Kidney (tissue), 14 donors: ENCODE measurements around the gene ZC3H10. TPM values are rescaled to one million over a fixed set of nuclear protein-coding genes. Genes with fewer than 3 reads are reported as not detected.

ENCODE experiments used
- DNase-seq, 5 donors: peaks; one replicate each; pipeline ENCODE4 v3.0.0-alpha.2; 2013 to 2020
- FAIRE-seq: peaks from 2 replicates; lab custom pipeline; 2012; peaks lifted over from hg19 to GRCh38; lab: Jason Lieb, UNC
- H3K27ac ChIP-seq, 2 donors: one replicate each; pipeline ENCODE4 v1.7.0; 2013; ENCODE audit warnings: low read depth in 2 of 2, low read length in 2 of 2, inconsistent platforms in 1 of 2
- H3K27me3 ChIP-seq: one replicate; pipeline ENCODE4 v1.7.1; 2013; ENCODE audit warnings: low read length, inconsistent platforms; ENCODE audit not compliant: control insufficient read depth, insufficient read depth
- H3K36me3 ChIP-seq, 3 donors: one replicate each; pipeline versions ENCODE4 v1.7.0 to v1.7.1; 2013; ENCODE audit warnings: low read length in 3 of 3, control low read depth in 1 of 3, inconsistent platforms in 1 of 3; ENCODE audit not compliant: insufficient read depth in 3 of 3, control insufficient read depth in 2 of 3
- H3K4me1 ChIP-seq, 3 donors: one replicate each; pipeline versions ENCODE4 v1.7.0 to v1.7.1; 2013; ENCODE audit warnings: low read length in 3 of 3, inconsistent platforms in 1 of 3, low read depth in 1 of 3; ENCODE audit not compliant: control insufficient read depth in 2 of 3, insufficient read depth in 2 of 3
- H3K4me3 ChIP-seq, 3 donors: one replicate each; pipeline versions ENCODE4 v1.7.0 to v1.8.1; 2013; ENCODE audit warnings: low read length in 3 of 3, control low read depth in 1 of 3, inconsistent platforms in 1 of 3
- H3K9ac ChIP-seq, 3 donors: one replicate each; pipeline versions ENCODE4 v1.7.0 to v1.7.1; 2013; ENCODE audit warnings: low read length in 3 of 3, control low read depth in 1 of 3, inconsistent platforms in 1 of 3
- H3K9me3 ChIP-seq, 3 donors: one replicate each; pipeline versions ENCODE4 v1.7.0 to v1.7.1; 2013; ENCODE audit warnings: low read length in 3 of 3, control low read depth in 1 of 3, inconsistent platforms in 1 of 3; ENCODE audit not compliant: control insufficient read depth in 2 of 3, insufficient read depth in 1 of 3
- intact Hi-C: fragments of 100-400 bp; cut with DNase I; formaldehyde crosslinking; loops from one replicate; pipeline ENCODE4 v1.11.1; 2022
- polyA plus RNA-seq: library from polyadenylated mRNA; stranded (reverse); fragments of 350-450 nt; fragmentation: Illumina TruSeq; extraction: RNeasy Lipid Tissue Mini Kit (QIAGEN cat#74804); gene quantifications from one replicate; pipeline ENCODE4 v1.2.3, GENCODE V29; 2014; ENCODE audit warnings: low read depth, low replicate concordance; ENCODE audit not compliant: insufficient read depth
- total RNA-seq: library from RNA; stranded (reverse); fragmentation: NEBNext Ultra II Directional; extraction: Animal tissue kit (Norgen Biotek cat#: 25700); gene quantifications from one replicate; pipeline ENCODE4 v1.2.1, GENCODE V29; 2021
- TF ChIP-seq, protein P1 (sequence below): IDR thresholded peaks from 3 replicates; pipeline ENCODE4 v1.5.1; 2012; ENCODE audit warnings: mild to moderate bottlenecking, moderate library complexity, borderline replicate concordance; ENCODE audit not compliant: insufficient read depth; ENCODE audit errors: extremely low read depth
- donor health status: control.
- donor health status: control.
- donor health status: control.
- donor health status: control.
- donor health status: control.
- donor health status: DM: yes; HTN: yes; CAD: no.
- donor health status: Normal renal cell carcinoma (clear cell type).

Gene ZC3H10
- total and polyA plus RNA-seq, 2 donors from 2014 or later, result 2.4 to 8.6 TPM

- Histone ChIP-seq H3K9me3 (no peaks in the 10 kb centered on the region), H3K9ac (peak overlapping the region; percentile 43 to 68 (median 67)), H3K27ac (peak overlapping the region; percentile 27 to 86), H3K4me3 (peak overlapping the region; percentile 60 to 82 (median 75)), H3K36me3 (peaks cover 2 to 19% (median 9%) of the 10 kb centered on the region in 3 donors), H3K4me1 (peaks cover 11 to 25% (median 12%) of the 10 kb centered on the region in 3 donors), H3K27me3 (no peaks in the 10 kb centered on the region)
- no peak for DNase-seq
- intact Hi-C loops, result loop anchor here (10.0 kb wide), 1 partner anchor 57 kb away; the partner anchor contains the start of gene SMARCC2
- FAIRE-seq, result no peak
- TF ChIP-seq, protein P1, sequence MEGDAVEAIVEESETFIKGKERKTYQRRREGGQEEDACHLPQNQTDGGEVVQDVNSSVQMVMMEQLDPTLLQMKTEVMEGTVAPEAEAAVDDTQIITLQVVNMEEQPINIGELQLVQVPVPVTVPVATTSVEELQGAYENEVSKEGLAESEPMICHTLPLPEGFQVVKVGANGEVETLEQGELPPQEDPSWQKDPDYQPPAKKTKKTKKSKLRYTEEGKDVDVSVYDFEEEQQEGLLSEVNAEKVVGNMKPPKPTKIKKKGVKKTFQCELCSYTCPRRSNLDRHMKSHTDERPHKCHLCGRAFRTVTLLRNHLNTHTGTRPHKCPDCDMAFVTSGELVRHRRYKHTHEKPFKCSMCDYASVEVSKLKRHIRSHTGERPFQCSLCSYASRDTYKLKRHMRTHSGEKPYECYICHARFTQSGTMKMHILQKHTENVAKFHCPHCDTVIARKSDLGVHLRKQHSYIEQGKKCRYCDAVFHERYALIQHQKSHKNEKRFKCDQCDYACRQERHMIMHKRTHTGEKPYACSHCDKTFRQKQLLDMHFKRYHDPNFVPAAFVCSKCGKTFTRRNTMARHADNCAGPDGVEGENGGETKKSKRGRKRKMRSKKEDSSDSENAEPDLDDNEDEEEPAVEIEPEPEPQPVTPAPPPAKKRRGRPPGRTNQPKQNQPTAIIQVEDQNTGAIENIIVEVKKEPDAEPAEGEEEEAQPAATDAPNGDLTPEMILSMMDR, result no peak
Measured at GRCh38 chr12:56127485-56127887, 9.4 kb downstream of the ZC3H10 start.

DNA sequence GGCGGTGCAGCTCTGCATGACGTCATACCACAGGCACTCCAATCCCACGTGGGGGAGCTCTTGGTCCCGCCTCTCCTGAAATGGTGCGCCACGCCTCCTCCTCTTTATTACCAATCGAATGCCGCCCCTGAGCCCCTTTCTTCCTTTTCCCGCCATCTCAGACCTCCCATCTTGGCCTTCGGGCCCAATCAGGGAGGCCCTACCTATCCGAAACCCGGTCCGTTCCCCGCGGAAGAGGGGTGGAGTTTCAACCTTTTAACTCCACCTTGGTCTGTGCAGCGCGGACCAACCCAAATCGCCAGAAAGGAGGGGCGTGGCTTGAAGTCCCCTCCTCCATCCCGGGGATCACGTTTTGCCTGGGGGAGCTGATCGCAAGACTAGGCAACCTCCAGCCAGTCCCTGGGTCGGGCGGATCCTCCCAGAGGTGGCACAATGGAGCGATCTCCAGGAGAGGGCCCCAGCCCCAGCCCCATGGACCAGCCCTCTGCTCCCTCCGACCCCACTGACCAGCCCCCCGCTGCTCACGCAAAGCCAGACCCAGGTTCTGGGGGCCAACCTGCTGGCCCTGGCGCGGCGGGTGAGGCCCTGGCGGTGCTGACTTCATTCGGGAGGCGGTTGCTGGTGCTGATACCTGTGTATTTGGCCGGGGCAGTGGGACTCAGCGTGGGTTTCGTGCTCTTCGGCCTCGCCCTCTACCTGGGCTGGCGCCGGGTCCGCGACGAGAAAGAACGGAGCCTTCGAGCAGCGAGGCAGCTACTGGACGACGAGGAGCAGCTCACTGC, 10.0 kb downstream of the ZC3H10 start, which contains the start of gene ESYT1:
Gene ESYT1, plus strand, starts transcription at position 380 of the 782 bp plus-strand sequence. Its CDS starts 53 bp downstream, at position 433.
- H3K9me3 ChIP-seq, result no peaks in the 10 kb centered on the region
- H3K4me3 ChIP-seq, result peak within 1 kb of the TSS; percentile 80 to 83 (median 82)
- H3K4me1 ChIP-seq, result peaks cover 11 to 25% (median 12%) of the 10 kb centered on the region in 3 donors
- no peaks in the 10 kb centered on the region for H3K27me3 ChIP-seq
- peaks cover 2 to 20% (median 11%) of the 10 kb centered on the region in 3 donors for H3K36me3 ChIP-seq
- peak; percentile 98 for FAIRE-seq
- H3K9ac ChIP-seq, result peak within 1 kb of the TSS; percentile 77 to 95 (median 90)
- DNase-seq, result peak; percentile 99 to 100 (median 100)
- TF ChIP-seq, protein P1, result no peak
- H3K27ac ChIP-seq, result peak within 1 kb of the TSS; percentile 88 to 90
- intact Hi-C loops, result loop anchor here (10.0 kb wide), 1 partner anchor 57 kb away; the partner anchor contains the start of gene SMARCC2

DNA sequence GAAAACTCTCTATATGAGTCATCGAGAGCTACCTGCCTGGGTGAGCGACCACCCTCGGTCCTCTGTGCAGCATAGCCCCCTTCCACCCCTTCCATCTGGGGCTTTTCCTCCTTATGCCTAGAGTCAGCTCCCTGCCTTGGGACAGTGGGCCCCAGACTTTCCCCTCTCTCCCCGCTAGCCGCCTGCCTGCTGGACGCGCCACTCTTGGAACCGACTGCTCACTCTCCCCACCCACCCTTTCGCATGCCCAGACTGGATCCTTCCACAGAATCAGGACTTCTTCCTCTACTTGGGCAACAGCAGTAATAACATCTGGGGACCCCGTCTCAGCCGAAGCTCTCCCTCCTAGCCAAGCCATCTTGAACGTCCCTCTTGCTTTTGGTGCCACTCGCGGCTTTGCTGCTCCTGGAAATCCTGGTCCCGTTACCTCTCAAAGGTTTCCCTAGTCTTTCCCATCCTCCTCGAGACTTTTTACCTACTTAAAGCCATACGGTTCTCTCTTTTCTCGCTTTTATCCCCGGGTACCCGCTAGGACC, 10.7 kb downstream of the ZC3H10 start:
- H3K4me3 ChIP-seq, result peak overlapping the region; percentile 80 to 83 (median 82)
- no peaks in the 10 kb centered on the region for H3K27me3 ChIP-seq
- intact Hi-C loops, result loop anchor here (10.0 kb wide), 1 partner anchor 56 kb away; the partner anchor contains the start of gene SMARCC2
- TF ChIP-seq, protein P1, result no peak
- peaks cover 11 to 25% (median 12%) of the 10 kb centered on the region in 3 donors for H3K4me1 ChIP-seq
- H3K9me3 ChIP-seq, result no peaks in the 10 kb centered on the region
- DNase-seq (peak in 4 of 5 donors; percentile 47 to 84 (median 60)), FAIRE-seq (no peak)
- H3K27ac ChIP-seq, result peak overlapping the region; percentile 88 to 90
- H3K36me3 ChIP-seq, result peaks cover 4 to 20% (median 18%) of the 10 kb centered on the region in 3 donors
- peak overlapping the region; percentile 77 to 95 (median 90) for H3K9ac ChIP-seq
